ENCODE measurements around the gene STX8.

- TF ChIP-seq ZFP3 (CRISPR knock-in tag; IDR thresholded peaks at IDR 0.05) (no peak), CREB5 (CRISPR knock-in tag; IDR thresholded peaks at IDR 0.05; ENCODE audit: low read depth) (no peak), ISL1 (CRISPR knock-in tag; IDR thresholded peaks at IDR 0.05) (no peak), GLIS3 (CRISPR knock-in tag; IDR thresholded peaks at IDR 0.05) (no peak), ARNTL (CRISPR knock-in tag; IDR thresholded peaks at IDR 0.05; ENCODE audit: borderline replicate concordance, low read depth) (no peak), TOX (CRISPR knock-in tag; IDR thresholded peaks at IDR 0.05; ENCODE audit: borderline replicate concordance) (no peak), OSR1 (CRISPR knock-in tag; IDR thresholded peaks at IDR 0.05) (no peak)
These were observed 268.2 kb downstream of the STX8 start for GRCh38 chr17:9307313-9307998.
